ENCODE results near the gene DNAJC4. TPM values are rescaled to one million over a fixed set of nuclear protein-coding genes. Genes with fewer than 3 reads are reported as not detected.

DNAJC4 gene
- total and polyA plus RNA-seq, 2 experiments from 2014 or later = 12.8 to 58.4 TPM

DNA sequence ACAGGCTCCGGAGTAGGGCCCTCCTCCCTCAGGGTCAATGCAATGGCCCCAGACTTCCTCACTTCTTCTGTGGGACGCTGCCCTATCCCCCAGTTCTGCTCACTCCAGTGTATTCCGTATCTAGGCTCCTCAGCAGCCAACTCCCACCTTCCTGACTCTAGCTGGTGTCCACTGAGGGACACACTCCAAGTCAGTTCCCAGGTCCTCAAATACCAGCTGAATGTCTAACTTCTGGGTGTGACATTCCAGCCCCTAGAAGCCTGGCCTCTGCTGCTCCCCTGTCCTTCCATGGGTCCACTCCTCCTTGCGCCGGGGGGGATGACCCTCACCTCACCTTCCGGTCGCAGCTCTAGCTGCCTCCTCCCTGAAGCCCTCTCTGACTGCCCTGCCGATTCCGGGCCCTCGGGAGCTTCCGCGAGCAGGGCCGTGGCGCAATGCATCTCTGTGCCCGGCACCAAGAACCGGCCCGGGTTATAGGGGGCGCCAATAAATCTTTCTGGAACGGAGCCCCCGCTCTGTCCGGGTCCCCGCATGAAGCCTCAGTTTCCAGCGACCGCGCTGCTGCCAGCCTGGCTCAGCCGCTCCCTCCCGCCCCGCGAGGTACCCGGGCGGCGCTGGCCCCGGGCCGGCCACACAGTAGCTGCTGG is 38.7 kb downstream of the DNAJC4 start:
- Histone ChIP-seq H3K79me2 (peaks cover 18% of the 10 kb centered on the region), H3K27me3 (no peaks in the 10 kb centered on the region), H3K36me3 (replicated peaks; ENCODE audit: insufficient read depth, low read depth) (no peaks in the 10 kb centered on the region), H3K4me1 (ENCODE audit: insufficient read depth) (peaks cover 26% of the 10 kb centered on the region), H3K4me3 (peak overlapping the region; percentile 15), H3K27ac (peak overlapping the region; percentile 87), H3K4me2 (peak overlapping the region; percentile 83), H3K9me2 (replicated peaks; ENCODE audit: insufficient read depth) (no peaks in the 10 kb centered on the region), H4K20me1 (ENCODE audit: insufficient read depth, poor library complexity, severe bottlenecking) (no peaks in the 10 kb centered on the region), H3K9me3 (ENCODE audit: low read depth) (no peaks in the 10 kb centered on the region), H2AFZ (peak overlapping the region; percentile 43)
- 1% methylated on average over 30 of the region's 34 CpGs for WGBS (ENCODE audit: low lambda C conversion rate, missing lambda C conversion rate)
- TF ChIP-seq, protein P1, sequence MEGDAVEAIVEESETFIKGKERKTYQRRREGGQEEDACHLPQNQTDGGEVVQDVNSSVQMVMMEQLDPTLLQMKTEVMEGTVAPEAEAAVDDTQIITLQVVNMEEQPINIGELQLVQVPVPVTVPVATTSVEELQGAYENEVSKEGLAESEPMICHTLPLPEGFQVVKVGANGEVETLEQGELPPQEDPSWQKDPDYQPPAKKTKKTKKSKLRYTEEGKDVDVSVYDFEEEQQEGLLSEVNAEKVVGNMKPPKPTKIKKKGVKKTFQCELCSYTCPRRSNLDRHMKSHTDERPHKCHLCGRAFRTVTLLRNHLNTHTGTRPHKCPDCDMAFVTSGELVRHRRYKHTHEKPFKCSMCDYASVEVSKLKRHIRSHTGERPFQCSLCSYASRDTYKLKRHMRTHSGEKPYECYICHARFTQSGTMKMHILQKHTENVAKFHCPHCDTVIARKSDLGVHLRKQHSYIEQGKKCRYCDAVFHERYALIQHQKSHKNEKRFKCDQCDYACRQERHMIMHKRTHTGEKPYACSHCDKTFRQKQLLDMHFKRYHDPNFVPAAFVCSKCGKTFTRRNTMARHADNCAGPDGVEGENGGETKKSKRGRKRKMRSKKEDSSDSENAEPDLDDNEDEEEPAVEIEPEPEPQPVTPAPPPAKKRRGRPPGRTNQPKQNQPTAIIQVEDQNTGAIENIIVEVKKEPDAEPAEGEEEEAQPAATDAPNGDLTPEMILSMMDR (IDR thresholded peaks at IDR 0.05; ENCODE audit: poor library complexity) = no peak
- no peak for TF ChIP-seq EZH2phosphoT487 (IDR thresholded peaks at IDR 0.05; ENCODE audit: low read depth, severe bottlenecking, unreplicated experiment)
- TF ChIP-seq EZH2 (IDR thresholded peaks at IDR 0.05; ENCODE audit: borderline replicate concordance) = no peak
- peak; percentile 70 for DNase-seq (ENCODE audit: low spot score)

DNA sequence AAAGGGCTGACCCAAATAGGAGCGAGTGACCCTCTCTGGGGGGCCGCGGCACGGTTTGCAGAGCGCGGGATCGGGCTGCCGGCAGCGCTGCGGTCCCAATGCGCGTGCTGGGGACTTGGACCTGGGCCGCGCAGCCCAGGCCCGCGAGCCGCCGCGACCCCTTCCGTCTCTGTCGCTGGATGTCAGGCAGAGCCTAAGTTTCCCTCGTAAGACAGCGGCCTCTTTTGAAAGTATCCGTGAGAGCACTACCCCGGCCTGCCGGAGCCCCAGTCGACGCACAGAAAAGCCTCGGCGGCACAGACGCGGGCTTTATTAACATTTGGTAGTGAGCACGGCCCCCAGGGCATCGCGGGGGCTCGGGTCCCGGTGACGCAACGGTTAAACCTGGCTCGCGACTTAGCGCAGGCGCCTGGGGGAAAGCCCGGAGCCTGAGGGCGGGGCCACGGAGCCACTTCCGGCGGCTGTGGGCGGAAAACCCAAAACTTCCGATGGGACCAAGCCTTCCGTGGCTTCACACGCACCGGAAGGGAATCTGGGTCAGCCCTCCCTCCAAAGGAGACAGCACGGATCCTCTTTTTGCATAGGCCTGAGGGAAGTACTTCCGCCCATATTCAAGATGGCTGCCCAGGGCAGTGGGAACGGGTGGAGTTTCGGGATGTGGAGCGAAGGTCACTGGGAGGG is 39.3 kb downstream of the DNAJC4 start:
- TF ChIP-seq EZH2phosphoT487 (IDR thresholded peaks at IDR 0.05; ENCODE audit: low read depth, severe bottlenecking, unreplicated experiment) (no peak), EZH2 (IDR thresholded peaks at IDR 0.05; ENCODE audit: borderline replicate concordance) (no peak)
- TF ChIP-seq, protein P1 (IDR thresholded peaks at IDR 0.05; ENCODE audit: poor library complexity) = peak; percentile 27
- peak overlapping the region; percentile 15 for H3K4me3 ChIP-seq
- H3K36me3 ChIP-seq (replicated peaks; ENCODE audit: insufficient read depth, low read depth) = no peaks in the 10 kb centered on the region
- H3K4me2 ChIP-seq = peak overlapping the region; percentile 95
- H3K27me3 ChIP-seq = no peaks in the 10 kb centered on the region
- WGBS (ENCODE audit: low lambda C conversion rate, missing lambda C conversion rate) = under 1% methylated on average over 57 of the region's 58 CpGs
- H3K79me2 ChIP-seq = peaks cover 18% of the 10 kb centered on the region
- no peaks in the 10 kb centered on the region for H3K9me3 ChIP-seq (ENCODE audit: low read depth)
- peak; percentile 99 for DNase-seq (ENCODE audit: low spot score)
- no peaks in the 10 kb centered on the region for H3K9me2 ChIP-seq (replicated peaks; ENCODE audit: insufficient read depth)
- peak overlapping the region; percentile 95 for H3K27ac ChIP-seq
- H3K4me1 ChIP-seq (ENCODE audit: insufficient read depth) = peaks cover 26% of the 10 kb centered on the region
- H4K20me1 ChIP-seq (ENCODE audit: insufficient read depth, poor library complexity, severe bottlenecking) = no peaks in the 10 kb centered on the region
- peak overlapping the region; percentile 43 for H2AFZ ChIP-seq

DNA sequence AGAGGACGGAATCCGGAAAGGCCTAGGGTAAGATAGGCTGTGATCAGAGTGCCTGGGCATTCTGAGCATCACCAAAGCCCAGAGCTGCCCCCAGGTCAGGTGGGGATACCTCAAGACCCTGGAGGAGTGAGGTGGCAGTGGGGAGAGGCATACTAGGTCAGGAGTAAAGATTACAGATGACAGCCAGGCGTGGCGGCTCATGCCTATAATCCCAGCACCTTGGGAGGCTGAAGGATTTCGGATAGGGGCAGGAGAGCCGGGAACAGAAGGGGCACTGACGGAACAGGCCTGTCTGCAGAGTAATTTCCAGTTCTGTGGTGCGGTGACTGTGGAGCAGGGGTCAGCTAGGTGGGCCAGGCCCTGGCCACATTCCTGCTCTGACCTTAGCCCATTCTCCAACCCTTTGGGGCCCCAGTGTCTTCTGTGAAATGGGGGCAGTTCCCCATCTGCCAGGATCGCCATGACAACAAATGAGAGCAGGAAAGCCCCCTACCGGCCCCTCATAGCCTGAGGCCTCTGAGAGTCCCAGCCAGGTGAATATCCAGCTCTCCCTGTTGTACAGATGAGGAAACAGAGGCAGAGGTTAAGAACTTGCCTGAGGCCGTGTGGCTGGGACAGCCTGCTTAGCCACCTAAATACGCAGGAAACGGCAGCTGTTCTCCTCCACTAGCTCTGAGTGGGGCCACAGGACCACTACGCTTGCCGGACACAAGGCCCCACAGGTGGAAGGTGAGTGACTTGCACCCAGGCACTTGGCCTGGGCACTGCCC is 44.9 kb downstream of the DNAJC4 start:
- Histone ChIP-seq H3K9me3 (ENCODE audit: low read depth) (no peaks in the 10 kb centered on the region), H3K4me2 (no peak overlapping the region), H3K79me2 (peaks cover 18% of the 10 kb centered on the region), H2AFZ (no peak overlapping the region), H3K27me3 (no peaks in the 10 kb centered on the region), H3K36me3 (replicated peaks; ENCODE audit: insufficient read depth, low read depth) (no peaks in the 10 kb centered on the region), H3K27ac (no peak overlapping the region), H3K4me3 (no peak overlapping the region), H3K9me2 (replicated peaks; ENCODE audit: insufficient read depth) (no peaks in the 10 kb centered on the region), H3K4me1 (ENCODE audit: insufficient read depth) (peaks cover 14% of the 10 kb centered on the region), H4K20me1 (ENCODE audit: insufficient read depth, poor library complexity, severe bottlenecking) (no peaks in the 10 kb centered on the region)
- DNase-seq (ENCODE audit: low spot score) = no peak
- TF ChIP-seq, protein P1 (IDR thresholded peaks at IDR 0.05; ENCODE audit: poor library complexity) = no peak
- TF ChIP-seq EZH2 (IDR thresholded peaks at IDR 0.05; ENCODE audit: borderline replicate concordance) (no peak), EZH2phosphoT487 (IDR thresholded peaks at IDR 0.05; ENCODE audit: low read depth, severe bottlenecking, unreplicated experiment) (no peak)
- 86% methylated on average over 15 of the region's 15 CpGs for WGBS (ENCODE audit: low lambda C conversion rate, missing lambda C conversion rate)

Data from hepatocyte (in vitro differentiated cells).